ENCODE results near the gene EYA2. TPM values are rescaled to one million over a fixed set of nuclear protein-coding genes. Genes with fewer than 3 reads are reported as not detected.
A peak's percentile ranks its signal among the peaks of the same experiment; 100 is the strongest.

The EYA2 gene
- total RNA-seq, 1 donor from 2014 or later = 94.1 TPM

DNA sequence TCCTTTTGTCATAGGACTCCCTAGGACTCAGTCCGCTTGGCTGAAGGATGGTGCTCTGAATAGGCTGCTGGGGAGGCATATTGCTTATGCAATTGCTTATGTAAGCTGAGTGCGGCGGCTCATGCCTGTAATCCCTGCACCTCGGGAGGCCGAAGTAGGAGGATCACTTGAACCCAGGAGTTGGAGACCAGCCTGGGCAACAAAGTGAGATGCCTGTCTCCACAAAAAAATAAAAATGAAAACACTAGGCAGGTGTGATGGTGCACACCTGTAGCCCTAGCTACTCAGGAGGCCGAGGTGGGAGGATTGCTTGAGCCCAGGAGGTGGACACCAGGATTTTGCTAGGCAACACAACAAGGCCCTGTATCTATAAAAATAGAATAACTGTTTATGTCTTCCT is 81.3 kb downstream of the EYA2 start:
- peaks cover 24% of the 10 kb centered on the region for H3K9me3 Mint-ChIP-seq (ENCODE audit: unreplicated experiment)
- DNase-seq = no peak
- no peak overlapping the region for H3K4me3 Mint-ChIP-seq (ENCODE audit: unreplicated experiment)
- peaks cover 68% of the 10 kb centered on the region for H3K4me1 Mint-ChIP-seq (ENCODE audit: low read depth, unreplicated experiment)
- H3K27me3 Mint-ChIP-seq (ENCODE audit: unreplicated experiment) = peaks cover 20% of the 10 kb centered on the region
- no peaks in the 10 kb centered on the region for H3K36me3 Mint-ChIP-seq (ENCODE audit: unreplicated experiment)
- H3K27ac Mint-ChIP-seq (ENCODE audit: unreplicated experiment) = no peak overlapping the region
- TF ChIP-seq, protein P1, sequence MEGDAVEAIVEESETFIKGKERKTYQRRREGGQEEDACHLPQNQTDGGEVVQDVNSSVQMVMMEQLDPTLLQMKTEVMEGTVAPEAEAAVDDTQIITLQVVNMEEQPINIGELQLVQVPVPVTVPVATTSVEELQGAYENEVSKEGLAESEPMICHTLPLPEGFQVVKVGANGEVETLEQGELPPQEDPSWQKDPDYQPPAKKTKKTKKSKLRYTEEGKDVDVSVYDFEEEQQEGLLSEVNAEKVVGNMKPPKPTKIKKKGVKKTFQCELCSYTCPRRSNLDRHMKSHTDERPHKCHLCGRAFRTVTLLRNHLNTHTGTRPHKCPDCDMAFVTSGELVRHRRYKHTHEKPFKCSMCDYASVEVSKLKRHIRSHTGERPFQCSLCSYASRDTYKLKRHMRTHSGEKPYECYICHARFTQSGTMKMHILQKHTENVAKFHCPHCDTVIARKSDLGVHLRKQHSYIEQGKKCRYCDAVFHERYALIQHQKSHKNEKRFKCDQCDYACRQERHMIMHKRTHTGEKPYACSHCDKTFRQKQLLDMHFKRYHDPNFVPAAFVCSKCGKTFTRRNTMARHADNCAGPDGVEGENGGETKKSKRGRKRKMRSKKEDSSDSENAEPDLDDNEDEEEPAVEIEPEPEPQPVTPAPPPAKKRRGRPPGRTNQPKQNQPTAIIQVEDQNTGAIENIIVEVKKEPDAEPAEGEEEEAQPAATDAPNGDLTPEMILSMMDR (IDR thresholded peaks at IDR 0.05; ENCODE audit: partially characterized antibody, unreplicated experiment) = no peak

DNA sequence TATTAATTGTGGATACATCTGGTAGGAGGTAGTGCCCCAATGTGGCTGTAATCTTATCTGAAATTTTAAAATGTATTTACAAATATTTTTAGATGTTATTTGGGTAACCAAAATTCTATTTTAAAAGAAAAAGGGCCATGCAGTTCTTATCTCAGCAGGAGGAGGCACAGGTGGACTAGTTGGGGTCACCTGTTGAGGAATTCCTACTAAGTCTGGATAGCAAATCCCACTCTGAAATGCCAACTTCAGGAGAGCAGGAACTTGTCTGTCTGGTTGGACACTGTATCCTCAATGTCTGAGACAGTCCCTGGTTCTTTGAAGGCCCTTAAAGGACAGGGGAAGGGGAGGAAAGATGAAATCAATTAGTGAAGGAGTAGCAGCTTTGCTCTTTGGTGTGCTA is 82.6 kb downstream of the EYA2 start:
- TF ChIP-seq, protein P1 (IDR thresholded peaks at IDR 0.05; ENCODE audit: partially characterized antibody, unreplicated experiment) = no peak
- Mint-ChIP-seq H3K4me1 (ENCODE audit: low read depth, unreplicated experiment) (peaks cover 60% of the 10 kb centered on the region), H3K36me3 (ENCODE audit: unreplicated experiment) (no peaks in the 10 kb centered on the region), H3K27me3 (ENCODE audit: unreplicated experiment) (peaks cover 19% of the 10 kb centered on the region), H3K9me3 (ENCODE audit: unreplicated experiment) (peaks cover 25% of the 10 kb centered on the region), H3K27ac (ENCODE audit: unreplicated experiment) (peak overlapping the region; percentile 100), H3K4me3 (ENCODE audit: unreplicated experiment) (peak overlapping the region; percentile 31)
- no peak for DNase-seq

DNA sequence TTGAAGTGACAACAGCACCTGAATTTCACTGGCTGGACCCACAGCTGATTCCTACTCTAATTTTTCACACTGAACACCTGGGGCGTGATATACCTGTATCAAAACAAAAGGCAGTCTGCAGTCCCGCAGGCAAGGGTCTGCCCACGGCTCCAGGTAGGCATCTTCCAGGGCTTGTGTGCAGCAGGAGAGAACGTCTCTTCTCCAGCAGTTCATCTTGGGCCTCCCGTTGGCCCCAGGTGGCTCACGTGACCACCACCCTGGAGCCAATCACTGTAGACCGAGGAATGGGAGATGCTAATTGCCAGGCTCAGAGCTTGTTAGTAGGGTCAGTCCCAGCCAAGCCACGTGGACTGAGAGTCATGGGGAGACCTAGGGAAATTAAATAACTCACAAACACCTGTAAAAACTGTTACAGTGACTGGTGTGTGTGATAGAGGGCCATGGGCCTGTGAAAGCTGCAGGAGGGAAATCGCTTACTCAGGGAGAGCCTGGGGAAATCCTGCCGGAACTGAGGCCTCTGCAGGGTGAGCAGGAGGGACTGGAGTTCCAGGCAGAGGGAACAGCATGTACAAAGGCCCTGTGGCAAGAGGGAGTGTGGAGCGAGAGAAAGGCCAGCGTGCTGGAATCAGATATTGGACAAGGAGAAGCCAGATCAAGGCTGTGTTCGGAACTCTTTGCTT is 83.4 kb downstream of the EYA2 start:
- no peak for DNase-seq
- peaks cover under 1% of the 10 kb centered on the region for H3K36me3 Mint-ChIP-seq (ENCODE audit: unreplicated experiment)
- peak overlapping the region; percentile 100 for H3K27ac Mint-ChIP-seq (ENCODE audit: unreplicated experiment)
- TF ChIP-seq, protein P1 (IDR thresholded peaks at IDR 0.05; ENCODE audit: partially characterized antibody, unreplicated experiment) = no peak
- H3K9me3 Mint-ChIP-seq (ENCODE audit: unreplicated experiment) = peaks cover 28% of the 10 kb centered on the region
- H3K4me3 Mint-ChIP-seq (ENCODE audit: unreplicated experiment) = peak overlapping the region; percentile 31
- peaks cover 61% of the 10 kb centered on the region for H3K4me1 Mint-ChIP-seq (ENCODE audit: low read depth, unreplicated experiment)
- H3K27me3 Mint-ChIP-seq (ENCODE audit: unreplicated experiment) = peaks cover 19% of the 10 kb centered on the region

DNA sequence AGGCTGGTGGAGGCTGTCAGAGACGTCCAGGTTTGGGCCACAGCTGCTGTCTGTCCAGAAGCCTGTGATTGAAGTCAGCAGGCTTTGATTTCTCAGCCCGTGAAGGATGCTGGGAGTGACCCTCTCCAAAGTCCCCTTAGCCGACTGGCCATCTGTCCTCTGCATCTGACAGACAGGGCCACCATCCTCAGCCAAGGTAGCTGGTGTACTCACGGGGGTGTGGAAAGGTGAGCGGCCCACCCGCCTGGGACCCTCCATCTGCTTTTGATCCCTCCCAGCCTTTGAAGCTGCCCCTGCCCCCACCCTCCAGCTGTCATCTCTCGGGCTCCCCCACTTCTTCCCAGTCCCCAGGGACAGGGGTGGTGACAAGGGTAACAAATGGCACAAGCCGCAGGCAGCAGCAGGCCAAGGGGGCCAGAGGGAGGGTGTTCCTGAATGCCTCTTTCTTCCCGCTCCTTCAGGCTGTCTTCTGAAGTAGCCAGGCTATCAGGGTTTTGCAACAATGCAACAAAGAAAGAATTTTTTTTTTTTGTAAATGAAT is 84.4 kb downstream of the EYA2 start:
- Mint-ChIP-seq H3K4me1 (ENCODE audit: low read depth, unreplicated experiment) (peaks cover 58% of the 10 kb centered on the region), H3K27me3 (ENCODE audit: unreplicated experiment) (peaks cover 19% of the 10 kb centered on the region), H3K27ac (ENCODE audit: unreplicated experiment) (peak overlapping the region; percentile 100), H3K36me3 (ENCODE audit: unreplicated experiment) (peaks cover 8% of the 10 kb centered on the region), H3K4me3 (ENCODE audit: unreplicated experiment) (peak overlapping the region; percentile 81), H3K9me3 (ENCODE audit: unreplicated experiment) (peaks cover 26% of the 10 kb centered on the region)
- TF ChIP-seq, protein P1 (IDR thresholded peaks at IDR 0.05; ENCODE audit: partially characterized antibody, unreplicated experiment) = no peak
- DNase-seq = peak; percentile 82

DNA sequence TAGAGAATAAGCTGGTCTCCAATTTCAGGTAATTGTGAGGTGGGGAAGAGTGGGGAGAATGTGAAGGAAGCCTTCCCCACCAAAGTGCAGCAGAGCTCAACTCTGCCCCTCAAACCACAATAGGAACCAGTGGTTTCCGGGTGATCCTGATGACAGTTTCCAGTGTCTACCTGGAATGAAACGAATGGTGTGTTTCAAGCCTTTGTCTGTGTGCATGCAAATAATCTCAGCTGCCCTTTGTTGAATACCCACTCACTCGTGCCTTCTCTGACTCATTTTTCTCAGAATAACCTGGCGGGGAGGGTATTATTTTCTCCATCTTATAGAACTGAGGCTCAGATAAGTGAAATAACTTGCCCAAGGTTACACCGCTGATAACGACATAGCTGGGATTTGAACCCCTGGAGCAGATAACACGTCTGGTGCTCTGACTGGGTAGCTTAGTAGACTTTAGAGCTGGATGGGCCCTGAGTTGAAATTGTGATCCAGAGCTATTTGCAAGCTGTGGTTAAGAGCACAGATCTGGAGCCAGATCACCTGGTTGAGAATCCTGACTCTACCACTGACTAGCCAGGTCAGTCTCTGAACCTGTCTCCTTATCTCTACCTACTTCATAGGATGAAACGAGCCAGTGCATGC is 85.1 kb downstream of the EYA2 start:
- peaks cover 8% of the 10 kb centered on the region for H3K36me3 Mint-ChIP-seq (ENCODE audit: unreplicated experiment)
- TF ChIP-seq, protein P1 (IDR thresholded peaks at IDR 0.05; ENCODE audit: partially characterized antibody, unreplicated experiment) = no peak
- peak overlapping the region; percentile 100 for H3K27ac Mint-ChIP-seq (ENCODE audit: unreplicated experiment)
- H3K27me3 Mint-ChIP-seq (ENCODE audit: unreplicated experiment) = peaks cover 17% of the 10 kb centered on the region
- no peak for DNase-seq
- H3K4me1 Mint-ChIP-seq (ENCODE audit: low read depth, unreplicated experiment) = peaks cover 52% of the 10 kb centered on the region
- H3K9me3 Mint-ChIP-seq (ENCODE audit: unreplicated experiment) = peaks cover 26% of the 10 kb centered on the region
- peak overlapping the region; percentile 81 for H3K4me3 Mint-ChIP-seq (ENCODE audit: unreplicated experiment)

All from glutamatergic neuron (in vitro differentiated cells).